Fibroblast of villous mesenchyme (primary cell): ENCODE data around the gene SUSD3. TPM values are rescaled to one million over a fixed set of nuclear protein-coding genes. Genes with fewer than 3 reads are reported as not detected.

ENCODE experiments used
- DNase-seq: peaks from one replicate; pipeline ENCODE4 v3.0.0-alpha.2; 2010; ENCODE audit warnings: low read depth
- H3K4me3 ChIP-seq: 2 replicates; pipeline ENCODE4 v1.5.1; 2011; ENCODE audit warnings: low read depth, mild to moderate bottlenecking, low read length
- CTCF ChIP-seq: IDR thresholded peaks from 2 replicates; pipeline ENCODE4 v1.5.1; 2012; ENCODE audit warnings: low read depth, mild to moderate bottlenecking, low read length; ENCODE audit not compliant: insufficient read depth
- total RNA-seq: library from RNA; depleted of rRNA; stranded (reverse); fragments of >200 nt; gene quantifications from 2 replicates; pipeline ENCODE4 v1.2.3, GENCODE V29; 2012

Gene SUSD3
- total RNA-seq, 1 donor = 12.1 TPM

- DNase-seq = no peak
- no peak overlapping the region for H3K4me3 ChIP-seq
- no peak for TF ChIP-seq CTCF
These were observed 67.8 kb downstream of the SUSD3 start for GRCh38 chr9:93126151-93126781.

GRCh38 chr9:93126825-93127368, 68.4 kb downstream of the SUSD3 start:
- peak; percentile 32 for DNase-seq

GRCh38 chr9:93127395-93127911, 69.0 kb downstream of the SUSD3 start:
- H3K4me3 ChIP-seq = no peak overlapping the region
- peak; percentile 62 for DNase-seq
- TF ChIP-seq CTCF = no peak

More at GRCh38 chr9:93126825-93127368, 68.4 kb downstream of the SUSD3 start:
- no peak for TF ChIP-seq CTCF
- no peak overlapping the region for H3K4me3 ChIP-seq

GRCh38 chr9:93128011-93128714, 69.7 kb downstream of the SUSD3 start:
- H3K4me3 ChIP-seq = no peak overlapping the region
- no peak for DNase-seq
- TF ChIP-seq CTCF = no peak

- no peak for DNase-seq
- no peak overlapping the region for H3K4me3 ChIP-seq
- no peak for TF ChIP-seq CTCF
These were observed 70.3 kb downstream of the SUSD3 start for GRCh38 chr9:93128715-93129224.

- no peak for TF ChIP-seq CTCF
- no peak overlapping the region for H3K4me3 ChIP-seq
- peak; percentile 11 for DNase-seq
These were observed 70.8 kb downstream of the SUSD3 start for GRCh38 chr9:93129286-93129685.
